ENCODE data around the gene ANKRD52.

The ANKRD52 gene

GRCh38 chr12:56189099-56189917 lies 68.9 kb downstream of the ANKRD52 start, which contains the start of gene SMARCC2:
TSS of gene SMARCC2 (minus strand) at chr12:56189483. CDS start at chr12:56189461, 22 bp downstream.
- peak; percentile 85 for DNase-seq
- in situ Hi-C loops (cut with MboI; ENCODE audit: low pct_unique_long_range_greater_than_20kb, low sequenced_read_pairs): no loop called here

- in situ Hi-C loops (cut with MboI; ENCODE audit: low pct_unique_long_range_greater_than_20kb, low sequenced_read_pairs): no loop called here
- DNase-seq: peak; percentile 20
These were observed 69.4 kb downstream of the ANKRD52 start for GRCh38 chr12:56188778-56189098.

GRCh38 chr12:56188131-56188777 lies 69.9 kb downstream of the ANKRD52 start:
- peak; percentile 27 for DNase-seq
- in situ Hi-C loops (cut with MboI; ENCODE audit: low pct_unique_long_range_greater_than_20kb, low sequenced_read_pairs): no loop called here

All from KBM-7 (cell line).